ENCODE measurements around the gene TIMM23B. TPM values are rescaled to one million over a fixed set of nuclear protein-coding genes. Genes with fewer than 3 reads are reported as not detected.
"Not testable (repeated sequence)": the region's sequence is repeated elsewhere in the genome, so short reads cannot be mapped to it uniquely, and the experiment has no call there.

Gene TIMM23B
- total RNA-seq, 1 experiment from 2014 or later, result 12.6 TPM

DNA sequence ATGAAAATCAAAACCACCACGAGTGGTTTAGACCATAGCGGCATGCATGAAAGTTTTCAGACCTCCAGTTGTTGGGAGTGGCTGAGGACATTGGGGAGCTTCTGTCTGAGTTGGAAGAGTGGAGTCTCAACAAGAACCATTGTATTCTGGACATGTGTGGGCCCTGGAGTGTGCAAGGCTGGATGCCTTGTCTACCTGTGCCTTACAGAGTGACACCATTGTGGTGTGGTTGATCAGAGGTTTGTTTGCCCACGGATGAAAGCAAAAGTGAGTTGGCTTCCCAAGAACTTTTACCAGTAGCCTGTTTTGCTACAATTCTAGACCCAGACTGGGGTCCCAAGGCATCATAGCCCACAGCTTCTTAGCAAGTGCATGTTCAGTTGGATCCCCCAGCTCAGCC lies 35.9 kb downstream of the TIMM23B start:
- DNase-seq (ENCODE audit: low spot score), result not testable (repeated sequence)

DNA sequence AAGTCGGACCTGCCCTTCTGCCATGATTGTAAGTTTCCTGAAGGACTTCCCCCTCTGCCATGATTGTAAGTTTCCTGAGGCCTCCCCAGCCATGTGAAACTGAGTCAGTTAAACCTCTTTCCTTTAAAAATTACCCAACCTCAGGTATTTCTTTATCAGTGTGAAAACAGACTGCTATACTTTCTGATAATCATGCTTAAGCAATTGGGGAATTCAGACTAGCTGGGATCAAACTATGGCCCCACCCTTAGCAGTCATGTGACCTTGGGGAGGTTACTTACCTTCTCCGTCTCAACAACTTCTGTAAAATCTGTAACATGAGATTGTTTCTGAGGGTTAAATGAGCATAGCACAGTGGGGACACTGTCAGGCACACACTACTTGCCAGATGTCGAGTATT lies 45.4 kb downstream of the TIMM23B start:
- not testable (repeated sequence) for DNase-seq (ENCODE audit: low spot score)

DNA sequence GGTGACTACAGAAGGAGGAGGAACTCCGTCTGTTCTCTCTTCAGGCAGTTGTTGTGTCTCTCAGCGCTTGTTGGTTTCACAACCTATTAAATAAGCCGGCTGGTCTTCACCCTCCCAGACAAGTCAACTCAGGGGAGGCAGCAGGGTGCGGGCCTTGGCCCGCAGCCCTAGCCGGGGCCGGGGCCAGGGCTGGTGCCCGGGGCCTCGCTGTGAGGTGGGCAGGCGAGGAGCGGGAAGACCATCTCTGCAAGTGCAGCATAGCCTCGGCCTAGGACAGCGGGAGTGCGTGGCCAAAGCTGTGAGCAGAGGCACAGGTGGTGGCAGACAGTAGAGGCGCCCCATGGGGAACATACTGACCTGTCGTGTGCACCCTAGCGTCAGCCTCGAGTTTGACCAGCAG lies 46.5 kb downstream of the TIMM23B start, which contains the start of gene AGAP6:
Gene AGAP6 (plus strand): TSS at position 31 of the 400 bp plus-strand sequence. CDS start 310 bp downstream, at position 341.
- DNase-seq (ENCODE audit: low spot score), result not testable (repeated sequence)

GRCh38 chr10:49995321-49995720 lies 53.5 kb downstream of the TIMM23B start:
- not testable (repeated sequence) for DNase-seq (ENCODE audit: low spot score)

DNA sequence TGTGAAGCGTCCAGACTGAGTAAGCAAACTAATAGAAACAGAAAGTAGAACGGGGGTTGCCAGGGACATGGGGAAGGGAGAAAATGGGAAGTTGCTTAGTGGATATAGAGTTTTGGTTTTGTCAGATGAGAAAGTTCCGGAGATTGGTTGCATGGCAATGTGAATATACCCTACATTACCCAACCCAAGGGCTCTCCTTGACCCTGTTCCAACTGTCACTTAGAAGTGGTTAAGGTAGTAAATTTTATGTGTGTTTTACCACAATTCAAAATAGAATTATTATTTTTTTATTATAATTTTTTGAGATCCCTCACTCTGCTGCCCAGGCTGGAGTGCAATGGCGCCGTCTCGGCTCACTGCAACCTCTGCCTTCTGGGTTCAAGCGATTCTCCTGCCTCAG lies 72.2 kb downstream of the TIMM23B start:
- DNase-seq (ENCODE audit: low spot score), result not testable (repeated sequence)

DNA sequence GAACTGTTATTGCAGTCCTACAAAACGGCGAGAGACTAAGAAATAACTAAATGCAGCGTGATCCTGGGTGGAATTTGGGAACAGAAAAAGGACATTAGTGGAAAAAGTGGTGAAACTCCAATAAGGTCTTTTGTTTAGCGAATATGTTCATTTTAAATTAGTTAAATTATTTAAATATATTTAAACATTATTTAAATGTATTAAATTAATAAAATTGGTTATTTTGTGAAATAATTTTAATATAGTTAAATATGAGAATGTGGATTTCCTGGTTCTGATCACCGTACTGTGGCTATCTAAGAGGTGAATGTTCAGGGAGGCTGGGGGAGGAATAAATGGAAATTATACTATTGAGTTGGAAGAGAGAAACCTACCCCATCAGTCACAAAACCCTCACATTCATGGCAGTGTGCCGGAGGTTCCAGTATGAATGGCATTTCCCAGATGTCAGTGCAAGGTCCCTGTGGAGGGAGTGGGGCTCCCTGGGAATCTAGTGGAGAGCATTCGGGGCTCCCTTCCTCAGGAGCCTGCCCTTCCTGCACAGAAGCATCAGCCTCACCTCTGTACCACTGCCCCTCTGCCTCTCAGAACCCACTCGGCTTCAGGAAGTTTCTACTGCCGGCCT lies 73.9 kb downstream of the TIMM23B start:
- DNase-seq (ENCODE audit: low spot score), result not testable (repeated sequence)

DNA sequence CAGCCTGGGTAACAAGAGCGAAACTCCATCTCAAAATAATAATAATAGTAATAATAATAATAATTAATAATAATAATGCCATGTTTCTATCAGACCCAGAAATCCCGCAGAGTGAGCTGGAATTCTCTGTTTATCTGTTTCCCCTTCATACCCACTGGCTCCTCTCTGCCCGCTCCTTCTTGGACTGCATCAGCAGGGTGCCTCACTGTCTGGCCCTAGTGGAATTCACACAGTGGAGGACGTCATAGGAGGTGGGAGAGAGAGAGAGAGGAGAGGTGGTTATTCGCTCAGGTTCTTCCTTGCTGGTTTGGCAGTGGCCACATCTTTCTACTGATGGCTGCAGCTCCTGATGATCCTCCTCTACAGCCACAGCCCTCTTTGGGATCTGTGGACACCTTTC lies 75.1 kb downstream of the TIMM23B start:
- DNase-seq (ENCODE audit: low spot score), result not testable (repeated sequence)

DNA sequence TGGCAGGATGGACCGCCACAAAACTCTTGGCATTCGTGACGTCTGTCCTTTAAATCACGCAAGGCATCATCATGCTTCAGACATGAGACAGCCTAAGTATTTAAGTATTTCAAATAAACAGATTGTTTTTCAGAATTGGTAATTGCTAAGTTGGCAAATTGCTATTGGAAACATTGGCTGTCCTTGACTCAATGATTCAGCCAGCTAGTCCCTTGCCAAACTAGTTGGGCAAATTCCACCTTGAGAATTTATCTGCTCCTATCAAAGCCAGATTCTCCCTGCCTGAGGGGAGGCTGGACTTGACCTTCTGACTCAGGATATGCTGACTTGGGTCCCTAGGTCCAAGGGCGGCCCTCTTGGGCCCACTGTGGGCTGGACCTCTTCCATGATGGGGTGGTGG lies 75.8 kb downstream of the TIMM23B start:
- DNase-seq (ENCODE audit: low spot score), result not testable (repeated sequence)

DNA sequence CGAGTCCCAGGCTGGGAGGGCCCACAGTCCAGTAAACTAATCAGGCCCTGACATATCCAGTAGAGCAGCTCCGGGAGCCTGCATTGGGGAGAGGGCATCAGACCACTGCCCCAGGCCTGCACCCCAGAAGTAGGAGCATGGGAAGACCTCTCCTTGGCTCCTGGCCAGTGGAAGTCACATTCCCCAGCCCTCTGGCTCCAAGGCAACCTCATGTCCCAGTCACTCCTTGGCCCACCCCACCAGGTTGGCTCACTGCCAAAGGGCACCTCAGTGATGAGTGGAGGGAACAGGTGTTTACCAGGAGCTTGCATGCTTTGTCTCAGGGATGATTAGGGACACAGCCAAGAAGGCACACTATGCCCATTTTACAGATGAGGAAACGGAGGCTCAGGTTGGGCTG lies 77.4 kb downstream of the TIMM23B start:
- DNase-seq (ENCODE audit: low spot score), result peak; percentile 9

GRCh38 chr10:50020451-50021024 lies 78.7 kb downstream of the TIMM23B start:
- DNase-seq (ENCODE audit: low spot score), result not testable (repeated sequence)

DNA sequence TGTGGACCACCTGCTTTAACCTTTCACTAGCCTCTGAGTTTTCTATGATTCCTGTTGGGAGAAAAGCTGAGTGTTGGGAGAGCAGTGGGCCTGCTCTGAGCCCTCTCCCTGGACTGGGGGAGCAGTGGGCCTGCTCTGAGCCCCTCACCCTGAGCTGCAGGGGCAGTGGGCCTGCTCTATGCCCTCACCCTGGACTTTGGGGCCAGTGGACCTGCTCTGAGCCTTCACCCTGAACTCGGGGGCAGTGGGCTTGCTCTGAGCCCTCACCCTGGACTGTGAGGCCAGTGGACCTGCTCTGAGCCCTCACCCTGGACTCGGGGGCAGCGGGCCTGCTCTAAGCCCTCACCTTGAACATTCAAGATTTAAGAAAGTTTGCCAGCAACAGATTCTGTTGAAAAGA lies 79.8 kb downstream of the TIMM23B start:
- no peak for DNase-seq (ENCODE audit: low spot score)

Small RNAs within 50 kb of the gene (small RNA-seq; reads per million reads assigned to genes)
- gene RNA5SP317 (not detected), gene SNORA74C-2 (not detected)

Other genes with a start within 250 kb of the TIMM23B start
- 0.08 and 0.18 TPM in 2 replicates for gene OGDHL, start 179.7 kb upstream of the TIMM23B start, total RNA-seq (2014; rRNA removed; shearing (Covaris generic))
- gene PARG, start within 50 bp of the TIMM23B start, total RNA-seq (2014; rRNA removed; shearing (Covaris generic)), result 22.8 TPM in 2 replicates
- gene AGAP6, start 46.4 kb downstream of the TIMM23B start, total RNA-seq (2014; rRNA removed; shearing (Covaris generic)), result 11.3 and 12.3 TPM in 2 replicates
- gene WASHC2A, start 125.9 kb downstream of the TIMM23B start, total RNA-seq (2014; rRNA removed; shearing (Covaris generic)), result 13.1 and 15.1 TPM in 2 replicates